LoVo (cell line): ENCODE measurements around the gene HEATR5A.
"Not testable (repeated sequence)": the region's sequence is repeated elsewhere in the genome, so short reads cannot be mapped to it uniquely, and the experiment has no call there.

ENCODE experiments used
- DNase-seq: peaks from one replicate; pipeline ENCODE4 v3.0.0-alpha.2; 2016; ENCODE audit warnings: low spot score

Gene HEATR5A

GRCh38 chr14:31280871-31281220, 139.5 kb downstream of the HEATR5A start:
- no peak for DNase-seq

DNA sequence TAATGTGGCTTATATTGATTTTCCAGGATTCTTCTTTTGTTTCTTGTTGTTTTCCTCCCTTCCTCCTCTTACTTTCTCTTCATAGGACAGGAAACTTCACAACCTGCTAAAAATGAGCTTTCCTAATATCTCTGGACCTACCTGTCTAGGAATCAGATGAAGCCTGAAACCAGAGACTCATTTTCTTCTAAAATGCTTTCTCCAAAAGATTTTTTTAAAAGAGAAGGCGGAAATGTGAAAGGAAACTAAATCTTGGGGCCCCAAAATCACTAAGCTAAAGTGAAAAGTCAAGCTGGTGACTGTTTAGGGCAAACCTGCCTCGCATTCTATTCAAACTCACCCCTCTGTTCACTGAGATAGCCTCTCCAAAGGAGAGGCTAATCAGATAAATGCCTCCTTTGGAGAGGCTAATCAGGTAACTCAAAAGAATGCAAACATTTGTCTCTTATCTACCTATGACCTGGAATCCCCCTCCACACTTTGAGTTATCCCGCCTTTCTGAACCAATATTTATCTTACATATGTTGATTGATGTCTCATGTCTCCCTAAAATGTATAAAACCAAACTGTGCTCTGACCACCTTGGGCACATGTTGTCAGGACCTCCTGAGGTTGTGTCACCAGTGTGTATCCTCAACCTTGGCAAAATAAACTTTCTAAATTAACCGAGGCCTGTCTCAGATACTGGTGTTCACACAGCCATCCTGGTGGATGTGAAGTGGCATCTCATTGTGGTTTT, 140.0 kb downstream of the HEATR5A start:
- no peak for DNase-seq

- DNase-seq = no peak
These were observed 141.5 kb downstream of the HEATR5A start for GRCh38 chr14:31278883-31279282.

GRCh38 chr14:31277085-31277484, 143.3 kb downstream of the HEATR5A start:
- no peak for DNase-seq

DNA sequence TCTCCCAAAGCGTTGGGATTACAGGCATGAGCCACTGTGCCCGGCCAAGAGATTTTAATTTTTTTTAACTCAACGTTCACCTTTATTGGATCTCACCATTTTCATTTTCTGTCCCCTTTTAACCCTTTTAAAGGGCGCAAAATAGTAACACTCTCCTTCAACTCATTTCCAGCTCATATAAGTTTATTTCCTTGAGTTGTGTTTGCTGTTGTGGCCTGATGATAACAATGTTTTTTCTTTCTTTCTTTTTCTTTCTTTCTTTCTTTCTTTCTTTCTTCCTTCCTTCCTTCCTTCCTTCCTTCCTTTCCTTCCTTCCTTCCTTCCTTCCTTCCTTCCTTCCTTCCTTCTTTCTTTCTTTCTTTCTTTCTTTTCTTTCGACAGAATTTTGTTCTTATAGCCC, 143.9 kb downstream of the HEATR5A start:
- DNase-seq = not testable (repeated sequence)

GRCh38 chr14:31275731-31276130, 144.6 kb downstream of the HEATR5A start:
- no peak for DNase-seq

- DNase-seq = no peak
These were observed 148.7 kb downstream of the HEATR5A start for GRCh38 chr14:31271648-31272047.

DNA sequence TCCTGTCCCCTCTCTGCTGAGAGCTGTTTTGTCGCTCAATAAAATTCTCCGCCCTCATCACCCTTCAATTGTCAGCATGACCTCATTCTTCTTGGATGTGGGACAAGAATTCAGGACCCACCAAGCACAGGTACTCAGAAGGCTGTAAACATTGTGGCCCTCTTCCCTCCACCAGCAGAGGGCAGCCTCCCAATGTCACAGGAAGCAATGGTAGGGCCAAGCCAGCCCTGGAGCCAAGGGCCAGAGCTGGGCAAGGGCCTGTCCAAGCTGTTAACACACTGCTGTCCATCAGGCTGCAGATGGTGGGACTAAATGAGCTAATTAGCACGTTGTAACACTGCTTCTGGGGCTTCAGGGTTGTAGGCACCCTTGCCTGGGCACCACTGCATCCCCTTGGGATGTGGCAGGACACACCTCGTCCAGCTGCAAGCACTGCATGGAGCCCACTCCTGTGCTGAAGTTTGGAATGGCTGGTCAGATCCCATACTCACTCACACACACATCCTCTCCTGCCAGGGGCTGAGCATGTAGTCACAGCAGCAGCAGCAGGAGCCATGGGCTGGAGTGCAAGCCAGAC, 150.1 kb downstream of the HEATR5A start:
- DNase-seq = no peak

DNA sequence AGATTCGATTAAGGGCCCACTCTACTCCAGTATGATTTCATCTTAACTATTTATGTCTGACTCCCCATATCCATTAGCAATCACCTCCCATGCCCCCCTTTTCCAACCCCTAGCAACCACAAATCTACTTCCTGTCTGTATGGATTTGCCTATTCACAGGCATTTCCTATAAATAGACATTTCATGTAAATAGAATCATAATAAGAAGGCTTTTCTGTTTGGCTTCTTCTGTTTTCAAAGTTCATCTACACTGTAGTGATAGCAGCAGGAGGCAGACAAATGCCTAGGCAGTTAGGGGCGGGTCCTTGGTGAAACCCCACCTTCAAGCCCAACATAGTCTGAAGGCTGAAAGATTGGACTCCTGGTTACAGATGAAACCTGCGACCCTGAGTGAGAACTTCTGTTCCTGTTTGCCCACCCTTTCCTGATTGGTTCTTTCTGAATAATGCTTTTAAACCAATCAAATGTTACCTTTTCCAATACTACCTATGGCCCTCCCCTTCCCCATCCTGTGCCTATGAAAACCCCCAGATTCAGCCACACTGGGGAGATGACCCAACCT, 150.6 kb downstream of the HEATR5A start:
- DNase-seq = no peak

DNA sequence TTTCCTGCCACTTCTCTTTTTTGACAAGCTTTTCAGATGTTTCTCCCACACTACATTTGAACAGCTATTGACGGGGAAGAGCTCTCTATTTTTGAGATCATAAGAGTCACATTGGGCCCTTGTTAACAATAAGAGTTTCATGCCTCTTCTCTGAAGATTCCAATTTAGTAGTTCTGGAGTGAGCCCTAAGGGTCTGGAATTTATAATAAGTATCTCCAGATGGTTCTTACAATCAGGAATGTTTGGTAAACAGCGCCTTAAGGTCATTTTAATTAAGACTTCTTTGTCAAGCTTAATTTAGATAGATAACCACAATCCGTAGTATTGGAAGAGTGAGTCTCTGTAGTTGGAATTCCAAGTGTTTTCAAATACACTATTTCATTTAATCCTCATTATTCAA, 152.1 kb downstream of the HEATR5A start:
- DNase-seq = no peak

DNA sequence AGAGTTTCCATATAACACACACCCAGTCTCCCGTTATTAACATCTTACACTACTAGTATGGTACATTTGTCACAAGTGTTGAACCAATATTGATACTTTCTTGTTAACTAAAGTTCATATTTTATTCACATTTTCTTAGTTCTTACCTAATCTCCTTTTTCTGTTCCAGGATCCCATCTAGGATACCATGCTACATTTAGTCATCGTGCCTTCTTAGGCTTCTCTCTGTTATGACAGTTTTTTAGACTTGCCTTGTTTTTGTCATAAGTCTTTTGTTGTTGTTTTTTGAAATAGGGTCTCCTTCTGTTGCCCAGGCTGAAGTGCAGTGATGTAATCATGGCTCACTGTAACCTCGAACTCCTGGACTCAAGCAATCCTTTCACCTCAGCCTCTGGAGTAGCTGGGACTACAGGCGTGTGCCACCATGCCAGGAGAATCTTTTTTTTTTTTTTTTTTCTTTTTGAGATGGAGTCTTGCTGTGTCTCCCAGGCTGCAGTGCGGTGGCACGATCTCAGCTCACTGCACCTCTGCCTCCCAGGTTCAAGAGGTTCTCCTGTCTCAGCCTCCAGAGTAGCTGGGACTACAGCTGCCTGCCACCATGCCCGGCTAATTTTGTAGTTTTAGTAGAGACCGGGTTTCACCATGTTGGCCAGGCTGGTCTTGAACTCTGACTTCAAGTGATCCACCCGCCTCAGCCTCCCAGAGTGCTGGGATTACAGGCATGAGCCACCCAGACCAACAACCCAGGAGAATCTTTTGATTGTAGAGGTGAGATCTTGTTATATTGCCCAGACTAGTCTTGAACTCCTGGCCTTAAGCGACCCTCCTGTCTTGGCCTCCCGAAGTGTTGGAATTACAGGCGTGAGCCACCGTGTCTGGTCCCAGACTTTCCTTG, 153.7 kb downstream of the HEATR5A start:
- no peak for DNase-seq

DNA sequence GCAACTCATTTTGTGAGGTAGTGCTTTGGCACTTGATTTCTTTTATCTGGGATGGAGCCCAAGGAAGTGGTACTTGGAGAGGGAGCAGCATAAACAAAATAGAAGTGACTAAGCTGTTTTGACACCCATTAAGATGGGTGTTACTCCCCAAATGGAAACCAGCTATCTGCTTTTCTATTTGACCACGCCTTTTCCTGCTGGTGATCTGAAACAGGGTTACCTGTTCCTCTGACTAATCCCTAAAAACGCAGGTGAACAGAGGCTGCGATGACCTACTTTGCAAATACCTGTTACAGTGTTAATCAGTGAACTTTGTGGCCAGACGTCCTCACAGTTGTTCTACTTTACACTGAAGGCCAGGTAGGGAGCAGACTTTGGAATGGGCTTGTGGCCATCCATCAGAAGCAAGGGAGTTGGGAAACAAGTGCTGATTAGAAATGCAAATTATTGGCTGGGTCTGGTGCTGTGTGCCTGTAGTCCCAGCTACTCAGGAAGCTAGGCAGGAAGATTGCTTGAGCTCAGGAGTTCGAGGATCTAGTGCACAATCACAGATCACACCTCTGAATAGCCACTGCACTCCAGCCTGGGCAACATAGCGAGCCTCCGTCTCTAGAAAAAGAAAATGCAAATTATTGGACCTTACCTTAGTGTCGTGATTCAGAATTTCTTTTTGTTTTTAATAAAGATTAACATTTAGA, 154.5 kb downstream of the HEATR5A start:
- peak; percentile 60 for DNase-seq

- peak; percentile 63 for DNase-seq
These were observed 156.7 kb downstream of the HEATR5A start for GRCh38 chr14:31263485-31264133.

DNA sequence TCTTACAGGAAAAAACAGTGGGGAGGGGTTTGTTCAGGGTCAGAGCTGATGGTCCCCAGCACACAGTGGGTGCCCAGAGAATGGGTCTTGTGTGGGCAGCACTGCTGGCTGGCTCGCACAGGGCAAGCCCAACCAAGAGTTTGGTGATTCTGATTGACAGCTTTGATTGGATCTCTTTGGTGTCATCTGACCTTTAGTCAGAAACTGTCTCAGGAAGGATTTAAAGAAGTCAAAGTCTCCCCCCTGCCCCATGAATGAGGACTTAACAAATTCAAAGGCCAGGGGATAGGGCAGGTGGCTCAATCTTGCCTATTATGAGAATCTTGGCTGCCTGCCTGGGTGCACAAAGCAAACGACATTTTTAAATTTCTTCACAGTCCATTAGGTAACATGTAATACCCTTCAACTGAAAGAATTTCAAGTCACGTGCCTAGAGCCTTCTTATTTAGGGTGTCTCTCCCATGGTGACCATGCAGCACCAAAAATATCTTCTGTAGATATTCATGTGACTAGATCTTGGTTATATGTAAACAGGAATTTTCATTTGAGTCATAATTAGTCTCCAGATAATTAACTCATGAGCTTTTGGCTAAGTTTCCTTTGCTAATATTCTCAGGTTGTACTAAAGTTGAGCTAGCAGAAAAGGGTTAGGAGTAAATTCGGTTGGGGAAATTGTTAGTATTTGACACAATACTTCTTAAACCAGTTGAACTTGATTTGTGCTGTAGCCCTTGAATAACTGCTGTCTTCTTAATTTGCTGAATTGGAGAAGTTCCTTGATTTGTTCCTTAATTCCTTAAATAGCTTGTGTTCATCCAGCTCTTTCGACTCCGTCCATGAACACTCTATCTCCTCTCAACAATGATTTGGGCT, 158.3 kb downstream of the HEATR5A start:
- no peak for DNase-seq

- no peak for DNase-seq
These were observed 158.9 kb downstream of the HEATR5A start for GRCh38 chr14:31261523-31261858.

DNA sequence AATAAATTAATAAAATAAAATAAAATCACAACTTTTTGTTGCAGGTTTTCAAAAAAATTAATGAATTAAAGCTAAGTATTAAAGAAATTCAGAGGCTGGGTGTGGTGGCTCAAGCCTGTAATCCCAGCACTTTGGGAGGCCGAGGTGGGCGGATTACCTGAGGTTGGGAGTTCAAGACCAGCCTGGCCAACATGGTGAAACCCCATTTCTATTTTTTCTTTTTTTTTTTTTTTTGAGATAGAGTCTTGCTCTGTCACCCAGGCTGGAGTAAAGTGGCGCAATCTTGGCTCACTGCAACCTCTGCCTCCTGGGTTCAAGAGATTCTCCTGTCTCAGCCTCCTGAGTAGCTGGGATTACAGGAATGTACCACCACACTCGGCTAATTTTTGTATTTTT, 161.3 kb downstream of the HEATR5A start:
- not testable (repeated sequence) for DNase-seq

DNA sequence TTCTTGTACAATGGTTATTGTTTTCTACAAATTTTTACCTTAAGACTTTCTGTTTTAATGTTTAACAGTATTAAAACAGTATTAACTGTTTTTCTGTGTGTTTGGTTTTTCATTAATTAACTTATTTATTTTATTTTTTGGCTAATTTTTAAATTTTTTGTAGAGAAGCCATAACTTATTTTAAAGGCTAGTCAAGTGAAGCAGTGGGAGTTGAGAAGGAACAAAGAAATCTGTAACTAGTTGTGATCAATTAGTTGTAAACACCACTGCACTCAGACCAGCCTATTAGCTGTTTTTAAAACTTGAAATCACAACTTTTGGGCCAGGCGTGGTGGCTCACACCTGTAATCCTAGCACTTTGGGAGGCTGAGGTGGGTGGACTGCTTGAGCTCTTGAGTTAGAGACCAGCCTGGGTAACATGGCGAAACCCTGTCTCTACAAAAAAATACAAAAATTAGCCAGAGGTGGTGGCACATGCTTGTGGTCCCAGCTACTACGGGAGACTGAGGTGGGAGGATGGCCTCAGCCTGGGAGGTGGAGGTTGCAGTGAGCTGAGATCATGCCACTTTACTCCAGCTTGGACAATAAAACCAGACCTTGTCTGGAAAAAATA, 161.8 kb downstream of the HEATR5A start:
- no peak for DNase-seq

GRCh38 chr14:31257554-31258426, 162.6 kb downstream of the HEATR5A start:
- not testable (repeated sequence) for DNase-seq

GRCh38 chr14:31257244-31257553, 163.2 kb downstream of the HEATR5A start:
- DNase-seq = no peak
